DMS79 treated with DMSO at 0.1 percent for 48 hours (cell line): ENCODE results near the gene RTN3.
A peak's percentile ranks its signal among the peaks of the same experiment; 100 is the strongest.

ENCODE experiments used
- DNase-seq: peaks from one replicate; lab custom pipeline; 2025; lab: John Stamatoyannopoulos, UW

RTN3 gene

DNA sequence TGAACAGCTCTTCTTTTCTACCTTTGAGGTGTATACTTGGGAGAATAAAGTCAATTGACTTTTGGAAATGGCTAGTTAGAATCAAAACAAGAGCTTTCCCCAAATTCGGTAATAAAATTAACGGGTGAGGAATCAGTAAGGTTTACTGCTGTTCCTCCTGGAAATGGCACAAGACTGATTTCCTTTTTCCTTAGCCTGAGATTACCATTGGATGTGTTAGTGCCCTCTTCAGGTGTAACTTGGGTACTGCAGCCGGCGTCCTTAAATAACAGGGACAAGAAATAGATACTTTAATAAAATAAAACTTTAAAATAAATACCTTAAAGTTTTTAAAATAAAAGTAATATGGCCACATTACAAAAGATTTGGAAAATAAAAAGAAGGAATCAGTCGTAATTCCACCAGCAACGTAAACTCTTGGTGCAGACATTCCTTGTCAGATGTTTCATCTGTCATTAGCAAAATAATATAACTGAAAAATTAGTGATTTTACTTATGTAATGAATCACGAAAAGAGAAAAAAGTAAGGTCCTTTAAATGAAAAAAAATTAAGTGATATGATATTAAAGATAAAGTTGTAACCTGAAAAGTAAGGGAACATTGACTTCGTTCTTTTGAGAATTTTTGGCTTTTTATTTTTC lies 57.5 kb downstream of the RTN3 start:
- DNase-seq = peak; percentile 71

DNA sequence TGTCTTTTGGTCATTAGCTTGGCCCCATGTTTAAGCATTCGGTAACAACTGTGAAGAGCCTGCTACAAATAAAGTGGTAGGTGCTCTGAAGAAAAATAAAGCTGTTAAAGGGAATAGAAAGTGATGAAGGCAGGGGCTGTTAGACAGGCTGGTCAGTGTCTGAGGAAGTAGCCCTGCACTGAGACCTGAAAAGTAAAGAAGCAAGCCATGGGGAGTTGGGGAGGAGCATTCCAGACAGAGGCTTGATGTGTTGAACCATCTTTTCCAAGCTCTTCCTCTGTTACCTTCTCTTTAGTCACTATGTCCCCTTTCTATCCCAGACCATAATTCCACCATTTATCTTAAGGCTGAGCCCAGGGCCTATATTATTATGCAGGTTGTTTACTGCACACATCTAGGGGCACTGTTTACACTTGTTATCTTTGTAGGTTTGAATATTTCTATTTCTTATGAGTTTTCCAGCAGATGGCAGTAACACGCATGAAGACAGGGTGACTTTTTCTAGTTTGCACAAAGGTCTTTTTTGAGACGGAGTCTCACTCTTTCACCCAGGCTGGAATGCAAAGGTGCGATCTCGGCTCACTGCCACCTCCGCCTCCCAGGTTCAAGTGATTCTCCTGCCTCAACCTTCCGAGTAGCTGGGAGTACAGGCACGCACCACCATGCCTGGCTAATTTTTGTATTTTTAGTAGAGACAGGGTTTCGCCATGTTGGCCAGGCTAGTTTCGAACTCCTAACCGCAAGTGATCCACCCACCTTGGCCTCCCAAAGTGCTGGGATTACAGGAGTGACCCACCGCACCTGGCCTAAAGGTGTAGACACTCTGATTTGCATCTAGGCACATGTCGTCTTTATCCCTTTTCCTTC lies 64.2 kb downstream of the RTN3 start:
- no peak for DNase-seq

DNA sequence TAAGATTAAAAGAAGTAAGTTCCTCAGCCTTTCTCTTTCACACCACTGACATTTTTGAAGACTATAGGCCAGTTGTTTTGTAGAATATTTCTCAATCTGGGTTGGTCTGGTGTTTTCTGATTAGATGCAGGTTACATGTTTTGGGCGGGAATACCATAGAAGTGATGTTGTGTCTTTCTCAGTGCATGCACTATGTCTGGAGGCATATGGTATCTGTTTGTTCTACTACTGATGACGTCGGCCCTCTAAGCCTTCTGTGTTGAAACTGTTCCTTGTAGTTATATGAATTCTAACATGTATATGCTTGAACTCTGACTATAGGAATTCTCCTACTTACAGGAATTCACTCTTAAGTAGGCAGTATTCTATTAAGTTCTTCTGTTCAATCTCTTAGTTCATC lies 65.7 kb downstream of the RTN3 start:
- no peak for DNase-seq

DNA sequence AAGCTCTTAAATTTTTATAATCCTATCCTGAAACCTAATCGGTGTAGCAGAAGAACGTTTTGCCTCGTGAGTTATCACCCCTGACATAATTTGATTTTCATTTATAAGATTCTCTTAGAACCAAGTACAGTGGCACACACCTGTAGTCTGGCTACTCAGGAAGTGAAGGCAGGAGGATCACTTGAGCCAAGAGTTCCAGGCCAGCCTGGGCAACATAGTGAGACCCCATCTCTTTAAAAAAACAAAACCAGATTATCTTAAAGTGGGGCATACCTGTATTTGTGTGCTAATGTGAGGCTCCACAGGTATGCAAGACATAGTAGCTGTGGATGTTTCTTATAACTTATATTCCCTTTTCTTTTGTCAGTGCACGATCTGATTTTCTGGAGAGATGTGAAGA lies 68.3 kb downstream of the RTN3 start:
- DNase-seq = no peak

DNA sequence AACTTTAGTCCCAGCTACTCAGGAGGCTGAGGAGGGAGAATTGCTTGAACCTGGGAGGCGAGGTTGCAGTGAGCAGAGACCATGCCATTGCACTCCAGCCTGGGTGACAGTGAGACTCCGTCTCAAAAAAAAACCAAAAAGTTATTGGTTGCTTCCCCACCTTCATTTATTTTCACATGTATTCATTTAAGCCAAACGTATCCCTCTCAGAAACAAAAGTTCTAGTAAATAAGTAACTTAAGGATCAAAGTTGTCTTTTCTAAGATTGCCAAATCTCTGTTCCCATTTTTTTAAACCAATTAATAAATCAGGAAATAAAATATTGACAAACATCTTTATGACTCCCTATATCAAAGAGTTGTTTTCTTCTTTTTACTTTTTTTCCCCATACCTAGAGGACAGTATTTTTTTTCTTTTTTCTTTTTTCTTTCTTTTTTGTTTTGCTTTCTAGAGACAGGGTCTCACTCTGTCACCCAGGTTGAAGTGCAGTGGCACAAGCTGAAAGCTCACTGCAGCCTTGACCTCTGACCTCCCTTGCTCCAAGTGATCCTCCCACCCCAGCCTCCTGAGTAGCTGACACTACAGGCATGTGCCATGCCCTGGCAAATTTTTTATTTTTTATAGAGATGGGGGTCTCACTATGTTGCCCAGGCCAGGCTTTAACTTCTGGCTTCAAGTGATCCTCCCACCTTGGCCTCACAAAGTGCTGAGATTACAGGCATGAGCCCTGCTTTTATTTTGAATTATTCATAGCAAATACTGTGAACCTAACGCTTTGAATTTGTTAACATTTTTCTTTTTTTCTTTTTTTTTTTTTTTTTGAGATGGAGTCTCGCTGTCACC lies 75.8 kb downstream of the RTN3 start:
- DNase-seq = no peak

DNA sequence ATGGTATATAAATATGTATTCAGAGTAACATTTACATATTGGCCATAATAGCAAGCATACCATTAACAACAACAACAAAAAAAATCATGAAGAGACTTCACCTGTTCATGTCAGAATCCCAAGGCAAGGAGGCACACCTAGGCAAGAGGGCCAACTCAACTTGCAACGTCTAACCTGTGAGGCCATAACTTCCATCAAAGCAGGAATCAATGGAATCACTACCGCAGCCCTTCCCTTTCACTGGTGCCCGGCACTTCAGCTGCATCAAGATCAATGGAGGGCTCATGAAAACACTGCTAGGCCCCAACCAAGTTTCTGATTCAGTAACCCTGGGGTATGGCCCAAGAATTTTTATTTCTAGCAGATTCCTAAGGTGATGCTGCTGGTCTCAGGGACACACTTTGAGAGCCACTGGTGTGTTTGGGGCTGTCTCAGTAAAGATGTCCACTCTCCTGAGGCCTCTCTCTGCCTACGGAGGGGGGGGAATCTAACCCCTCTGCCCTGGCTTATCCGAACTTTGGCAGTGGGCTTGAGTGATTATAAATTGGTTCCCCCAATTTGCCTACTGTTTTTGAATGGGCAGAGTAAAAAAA lies 79.3 kb downstream of the RTN3 start:
- DNase-seq = no peak

DNA sequence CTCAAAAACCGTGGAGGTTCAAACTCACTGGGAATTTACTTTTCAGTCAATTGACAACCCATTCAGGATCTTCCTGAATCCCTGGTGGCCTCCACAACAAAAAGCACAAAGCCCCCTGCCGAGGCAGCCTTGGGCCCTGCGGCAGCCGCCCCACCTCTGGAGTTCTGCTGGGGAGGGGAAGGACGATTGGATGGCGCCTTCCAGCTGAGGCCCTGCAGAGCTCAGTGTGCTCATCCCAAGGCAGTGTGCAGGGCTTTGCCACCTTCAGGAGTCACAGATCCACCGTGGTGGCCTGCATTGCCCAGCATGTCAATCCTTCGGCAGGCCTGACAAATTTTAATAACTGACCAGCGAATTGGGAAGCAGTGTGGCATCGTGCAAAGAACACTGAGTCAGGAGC lies 79.9 kb downstream of the RTN3 start:
- no peak for DNase-seq

DNA sequence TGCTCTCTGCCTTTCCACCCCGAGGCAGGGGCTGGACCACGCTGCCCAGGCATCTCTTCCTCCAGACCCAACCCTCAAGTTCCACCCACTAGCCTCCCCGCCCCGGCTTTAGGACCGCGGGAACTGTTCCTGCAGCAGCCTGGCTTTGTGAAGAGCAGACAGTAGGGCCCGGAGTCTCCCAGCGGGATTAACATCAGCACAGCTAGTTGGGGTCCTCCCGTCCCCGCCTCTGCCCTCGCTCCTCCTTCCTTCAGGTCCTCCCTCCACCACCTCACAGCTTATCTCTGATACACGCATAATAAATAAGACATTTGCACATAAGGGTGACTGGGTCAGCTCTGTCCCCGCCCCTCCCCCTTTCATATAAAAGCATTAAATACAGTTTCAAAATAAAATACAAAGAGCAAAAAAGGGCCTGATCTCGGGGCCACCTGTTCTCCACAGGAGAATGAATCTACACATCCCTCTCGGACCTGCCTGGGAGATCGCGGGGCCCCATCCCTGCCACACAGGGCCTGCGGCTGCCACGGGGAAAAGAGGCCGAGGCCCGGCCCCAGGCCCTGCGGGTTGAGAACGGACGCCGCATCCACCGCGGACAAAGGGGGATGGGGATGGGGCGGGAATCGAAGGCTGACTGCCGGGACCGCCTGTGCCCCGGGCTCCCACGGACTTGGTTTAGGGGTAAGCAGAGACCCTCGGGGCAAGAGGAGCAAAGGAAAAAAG lies 80.8 kb downstream of the RTN3 start:
- no peak for DNase-seq

DNA sequence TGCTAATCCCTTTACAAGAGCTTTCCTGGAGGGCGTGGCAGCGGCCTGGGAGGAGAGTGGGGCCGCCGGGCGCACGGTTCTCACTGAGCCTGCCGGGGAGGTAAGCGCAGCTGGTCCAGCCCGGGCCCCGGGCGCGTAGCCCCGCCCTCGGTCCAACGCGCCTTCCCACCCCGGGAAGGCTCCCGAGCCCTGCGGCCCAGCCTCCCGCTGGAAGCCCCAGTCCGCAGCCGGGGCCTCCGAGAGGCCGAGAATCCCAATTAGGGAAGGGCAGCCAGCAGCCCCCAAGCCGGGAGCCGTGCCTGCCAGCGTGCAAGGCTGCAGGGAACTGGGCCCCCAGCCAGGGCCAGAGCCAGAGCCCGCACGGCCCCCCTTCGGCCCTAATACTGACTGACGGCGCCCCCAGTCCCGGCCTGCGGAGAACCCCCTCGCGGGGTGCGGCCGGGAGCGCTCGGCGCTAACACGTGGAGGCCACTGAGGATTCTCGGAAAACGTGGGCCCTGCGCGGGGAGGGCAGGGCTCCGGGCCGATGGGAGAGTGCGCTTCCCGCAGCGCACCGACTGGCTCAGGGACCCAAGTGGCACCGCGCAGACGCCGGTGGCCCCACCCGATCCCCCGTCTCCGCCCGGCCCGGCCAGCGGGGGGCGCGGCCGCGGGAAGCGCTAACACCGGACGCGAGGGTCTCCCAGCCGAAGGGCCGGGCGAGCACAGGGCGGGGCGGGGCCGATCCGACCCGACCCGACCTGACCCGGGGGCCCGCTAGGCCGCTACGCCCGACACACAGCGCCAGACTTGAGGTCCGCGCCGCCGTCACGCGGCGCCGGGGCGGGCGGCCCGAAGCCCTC lies 81.6 kb downstream of the RTN3 start:
- no peak for DNase-seq

DNA sequence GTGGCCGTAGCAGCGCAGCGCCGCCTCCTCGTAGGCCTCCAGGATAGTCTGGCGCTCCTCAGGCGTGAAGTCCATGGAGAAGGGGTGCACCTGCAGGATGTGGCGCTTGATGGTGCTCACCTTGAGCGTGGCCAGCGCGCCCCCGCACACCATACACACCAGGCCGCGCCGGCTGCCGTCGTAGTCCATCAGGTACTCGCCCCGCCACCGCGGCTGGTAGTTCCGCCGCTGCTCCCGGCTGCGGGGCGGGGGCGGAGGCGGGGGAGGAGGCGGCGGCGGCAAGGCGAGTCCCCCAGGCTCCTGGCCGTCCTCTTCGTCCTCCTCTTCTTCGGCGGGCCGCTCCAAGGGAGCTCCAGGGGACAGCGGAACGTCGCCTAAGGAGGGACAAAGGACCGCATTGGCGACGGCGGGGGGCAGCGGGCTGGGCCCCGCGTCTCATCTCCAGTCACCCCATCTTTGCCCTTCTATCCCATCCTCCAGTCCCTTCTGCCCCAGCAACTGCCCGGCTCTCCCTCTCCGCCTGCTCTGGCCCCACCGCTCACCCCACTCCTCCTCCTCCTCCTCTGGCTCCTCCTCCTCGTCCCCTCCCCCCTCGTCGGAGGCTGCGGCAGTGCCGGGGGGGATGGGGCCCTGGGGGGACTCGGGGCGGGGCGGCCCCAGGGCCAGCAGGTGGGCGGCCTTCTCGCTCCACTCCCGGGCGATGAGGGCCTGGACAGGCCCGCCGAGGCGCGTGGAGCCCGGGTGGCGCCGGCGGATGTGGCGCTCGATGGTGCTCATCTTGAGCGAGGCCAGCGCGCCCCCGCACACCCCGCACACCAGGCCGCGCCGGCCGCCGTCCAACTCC lies 82.4 kb downstream of the RTN3 start:
- DNase-seq = no peak

DNA sequence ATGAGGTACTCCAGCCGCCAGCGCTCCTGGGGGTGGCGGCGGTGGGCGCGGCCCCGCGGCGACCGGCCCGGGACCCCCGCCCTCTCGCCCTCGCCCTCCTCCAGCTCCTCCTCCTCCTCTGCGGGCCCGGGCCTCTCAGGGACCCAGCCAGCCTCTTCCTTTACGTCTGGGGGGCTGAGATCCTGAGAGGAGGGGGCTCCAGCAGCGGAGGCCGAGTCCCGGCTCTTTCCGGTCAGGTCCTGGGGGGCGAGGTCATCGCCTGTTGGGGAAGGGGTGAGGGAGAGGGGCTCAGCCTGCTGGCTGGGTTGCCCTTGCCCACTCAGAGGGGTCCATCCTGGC lies 83.0 kb downstream of the RTN3 start:
- DNase-seq = no peak

DNA sequence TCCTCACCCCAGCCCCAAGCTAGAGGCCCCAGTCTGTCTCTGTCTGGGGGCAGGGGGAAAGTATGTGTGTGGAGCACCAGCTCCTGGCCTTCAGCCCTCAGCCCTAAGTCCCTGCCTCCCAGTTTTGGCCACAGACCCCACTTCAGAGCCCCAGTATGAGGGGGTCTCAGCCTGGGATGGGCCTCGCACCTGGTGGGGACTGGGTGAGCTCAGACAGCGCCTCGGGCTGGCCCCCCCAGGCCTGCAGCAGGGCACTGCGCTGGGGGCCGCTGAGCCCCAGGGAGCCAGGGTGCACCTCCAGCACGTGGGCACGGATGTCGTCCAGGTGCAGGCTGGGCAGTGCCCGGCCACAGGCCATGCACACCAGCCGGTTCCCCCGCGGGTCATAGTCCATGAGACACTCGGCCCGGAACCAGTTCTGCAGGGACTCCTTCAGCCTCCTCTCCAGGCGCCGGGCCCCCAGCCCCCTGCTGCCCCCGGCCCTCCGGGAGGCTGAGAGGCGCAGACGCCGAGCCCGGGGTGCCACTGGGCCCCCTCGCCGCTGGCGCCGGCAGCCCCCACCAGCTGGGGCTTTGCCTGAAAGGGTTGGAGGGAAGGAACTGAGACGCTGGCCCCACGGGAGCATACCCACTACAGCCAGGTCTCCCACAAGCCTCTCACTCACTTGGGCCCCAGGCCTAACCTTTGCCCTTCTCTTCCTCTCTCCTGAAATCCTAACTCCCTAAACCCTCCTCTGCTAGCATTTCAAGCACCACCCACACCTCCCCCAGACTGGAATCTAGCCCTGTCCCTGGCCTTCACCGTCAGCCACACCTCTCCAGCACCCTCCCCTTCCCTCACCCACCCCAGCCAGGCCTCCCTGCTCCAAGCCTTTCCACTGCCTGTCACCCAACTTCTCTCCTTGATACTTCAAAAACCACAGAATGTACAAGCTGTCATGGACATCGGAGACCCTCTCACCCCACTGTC lies 83.7 kb downstream of the RTN3 start:
- DNase-seq = no peak

DNA sequence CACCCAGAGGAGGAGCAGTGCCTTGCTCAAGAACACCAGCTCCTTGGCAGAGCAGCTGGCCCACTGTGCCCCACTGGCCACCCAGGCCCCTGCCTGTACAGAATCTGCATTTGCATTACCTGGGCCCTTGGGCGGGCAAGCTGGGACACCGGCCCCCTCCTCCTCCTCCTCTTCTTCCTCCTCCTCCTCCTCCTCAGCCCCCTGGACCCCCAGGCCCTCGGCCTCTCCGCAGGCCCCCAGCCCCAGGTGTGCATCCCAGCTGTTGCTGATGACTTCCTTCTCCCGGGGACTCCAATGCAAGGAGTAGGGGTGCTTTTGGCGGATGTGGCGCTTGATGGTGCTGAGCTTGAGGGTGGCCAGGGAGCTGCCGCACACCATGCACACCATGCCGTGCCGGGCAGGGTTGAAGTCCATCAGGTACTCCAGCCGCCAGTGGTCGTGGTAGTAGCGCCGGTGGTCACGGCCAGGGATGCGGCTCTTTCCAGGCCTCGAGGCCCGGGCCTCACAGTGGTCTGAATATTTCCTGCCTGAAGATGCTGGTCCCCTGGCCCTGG lies 84.5 kb downstream of the RTN3 start:
- DNase-seq = no peak

DNA sequence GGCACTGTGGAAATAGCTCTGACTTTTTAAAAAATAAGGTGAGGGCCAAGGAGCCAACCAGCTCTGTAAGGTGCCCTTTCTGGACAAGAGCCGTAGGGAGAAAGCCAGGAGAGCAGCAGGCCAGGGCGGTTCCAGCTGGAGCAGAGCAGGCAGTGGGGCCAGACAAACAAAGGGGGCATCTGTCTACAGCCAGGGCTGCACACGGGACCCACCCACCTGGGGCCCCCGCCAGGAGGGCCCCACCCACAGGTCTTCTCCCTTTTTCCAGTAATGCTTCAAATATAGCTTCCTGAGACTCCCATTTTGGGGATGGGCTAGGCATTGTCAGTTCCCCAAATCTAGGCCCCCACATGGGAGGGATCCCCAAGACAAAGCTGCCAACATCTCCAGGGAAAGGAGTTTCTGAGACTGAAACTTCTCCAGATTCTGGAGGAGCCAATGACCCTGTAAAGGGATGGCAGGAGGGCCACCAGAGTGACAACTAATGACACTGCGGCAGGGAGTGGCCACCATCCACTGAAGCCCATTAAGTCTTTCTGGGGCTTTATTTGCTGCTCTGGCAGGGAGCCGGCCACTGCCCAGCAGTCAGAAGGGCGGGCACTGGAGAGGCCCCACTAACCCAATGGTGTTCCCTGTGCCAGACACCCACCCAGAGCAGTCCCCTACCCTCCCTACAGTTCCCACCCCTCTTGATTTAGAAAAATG lies 85.4 kb downstream of the RTN3 start:
- no peak for DNase-seq

DNA sequence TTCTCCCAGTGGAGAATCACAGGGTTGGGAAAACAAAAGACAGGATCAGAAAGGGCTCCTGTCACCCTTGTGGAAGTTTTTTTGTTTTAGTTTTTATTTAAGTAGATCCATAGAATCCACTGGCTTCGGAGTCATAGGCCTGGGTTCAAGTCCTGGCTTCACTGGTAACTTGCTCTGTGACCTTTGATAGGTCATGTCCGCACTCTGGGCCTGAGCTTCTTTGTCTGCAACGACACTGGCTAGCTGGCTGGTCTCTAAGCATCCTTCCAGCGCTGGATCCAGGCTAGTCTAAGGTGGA lies 85.9 kb downstream of the RTN3 start:
- no peak for DNase-seq

DNA sequence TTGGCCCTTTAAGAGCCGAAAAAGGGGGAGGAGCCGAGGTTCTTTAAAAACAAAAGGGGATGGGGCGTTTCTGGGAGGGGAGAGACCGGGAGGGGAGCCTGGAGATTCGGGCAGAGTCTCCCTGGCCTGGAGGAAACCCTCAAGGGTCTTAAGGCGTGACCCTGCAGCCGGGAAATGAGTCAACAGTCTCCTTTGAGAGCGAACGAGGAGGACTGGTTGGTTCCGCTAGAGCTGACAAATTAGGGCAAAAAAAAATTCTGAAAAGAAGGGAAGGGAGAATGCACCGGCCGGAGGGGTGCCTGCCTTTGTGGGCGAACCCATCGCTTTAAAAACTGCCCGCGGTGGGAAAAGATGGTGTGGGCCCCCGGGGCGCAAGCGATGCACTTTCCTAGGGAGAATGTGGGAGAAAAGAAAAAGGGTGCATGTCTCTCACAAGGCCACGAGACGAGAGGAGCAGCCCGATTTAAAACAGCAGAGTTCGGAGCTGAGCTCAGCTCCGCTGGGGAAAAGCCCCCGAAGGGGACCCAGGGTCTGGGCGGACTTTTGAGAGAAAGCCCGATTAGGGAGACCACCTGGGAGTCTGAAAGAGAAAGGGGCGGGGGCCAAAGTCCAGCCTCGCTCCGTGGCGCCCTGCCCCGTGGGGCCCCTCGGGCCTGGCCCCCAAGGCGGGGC lies 86.4 kb downstream of the RTN3 start:
- DNase-seq = peak; percentile 68

DNA sequence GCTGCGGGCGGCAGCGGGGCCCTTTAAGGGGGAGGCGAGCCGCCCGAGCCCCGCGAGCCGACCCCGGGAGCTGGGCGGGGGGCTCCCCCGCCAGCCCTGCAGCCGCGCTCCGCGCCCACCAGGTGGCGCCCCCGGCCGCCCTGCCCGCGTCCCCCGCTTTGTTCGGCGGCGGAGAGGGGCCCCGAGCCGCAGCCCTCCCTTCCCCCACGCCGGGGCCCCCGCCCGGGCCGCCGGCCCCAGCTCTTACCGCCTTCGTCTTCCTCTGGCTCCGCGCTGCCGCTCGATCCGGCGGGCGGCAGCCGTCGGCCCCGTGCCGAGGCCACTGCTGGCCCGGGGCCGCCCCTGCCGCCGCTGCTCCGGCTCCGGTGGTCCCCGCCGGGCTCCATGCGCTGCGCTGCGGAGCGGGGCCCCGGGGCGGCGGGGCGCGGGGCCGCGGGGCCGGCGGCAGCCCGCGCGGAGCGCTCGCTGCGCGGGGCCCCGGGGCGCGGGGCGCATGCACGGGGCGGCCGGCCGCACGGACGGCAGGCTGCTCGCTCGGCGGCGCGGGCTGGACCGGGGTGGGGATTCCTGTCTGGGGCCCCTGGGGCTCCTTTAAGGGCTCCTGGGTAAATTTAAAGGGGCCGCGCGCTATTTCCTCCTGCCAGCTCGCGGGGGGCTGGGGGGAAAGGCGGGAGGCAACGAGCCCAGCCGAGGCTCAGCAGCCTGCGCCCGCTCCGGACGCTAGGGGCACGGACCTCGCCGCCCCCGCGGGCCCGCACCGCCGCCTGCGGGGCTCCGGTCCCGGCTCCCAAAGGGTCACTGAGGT lies 87.1 kb downstream of the RTN3 start, which contains the start of gene ZFTA:
TSS of gene ZFTA (minus strand) at position 539 of the 805 bp plus-strand sequence. CDS start at position 386, 153 bp downstream.
- peak; percentile 47 for DNase-seq
